Renal pelvis (tissue), 4 donors: Measurements from ENCODE around the gene PIN1. TPM values are rescaled to one million over a fixed set of nuclear protein-coding genes. Genes with fewer than 3 reads are reported as not detected.

Experiments used
- DNase-seq: peaks from one replicate; pipeline ENCODE4 v3.0.0-alpha.2; 2013
- polyA plus RNA-seq, 3 donors: library from polyadenylated mRNA; unstranded; fragments of 120-200 nt; gene quantifications; one replicate each; pipeline ENCODE4 v1.2.1, GENCODE V29; 2013; ENCODE audit not compliant: insufficient read length in 3 of 3

Gene PIN1
- polyA plus RNA-seq, 3 donors, result 65.8 to 77.5 (median 76.9) TPM

- DNase-seq, result no peak
Measured at GRCh38 chr19:9849791-9850190, 14.7 kb downstream of the PIN1 start.

- peak; percentile 76 for DNase-seq
Measured at GRCh38 chr19:9850235-9850959, 15.3 kb downstream of the PIN1 start.

GRCh38 chr19:9854282-9854846 is 19.2 kb downstream of the PIN1 start:
- DNase-seq, result no peak

- DNase-seq, result no peak
Measured at GRCh38 chr19:9856609-9857008, 21.5 kb downstream of the PIN1 start.

GRCh38 chr19:9857076-9857721 is 22.1 kb downstream of the PIN1 start:
- no peak for DNase-seq

- DNase-seq, result no peak
Measured at GRCh38 chr19:9857920-9858746, 23.0 kb downstream of the PIN1 start.

- no peak for DNase-seq
Measured at GRCh38 chr19:9858766-9859165, 23.6 kb downstream of the PIN1 start.

- DNase-seq, result no peak
Measured at GRCh38 chr19:9860407-9860806, 25.3 kb downstream of the PIN1 start.

GRCh38 chr19:9861503-9861902 is 26.4 kb downstream of the PIN1 start:
- no peak for DNase-seq

GRCh38 chr19:9862938-9863337 is 27.8 kb downstream of the PIN1 start:
- DNase-seq, result no peak

- no peak for DNase-seq
Measured at GRCh38 chr19:9863759-9864158, 28.6 kb downstream of the PIN1 start.

GRCh38 chr19:9865732-9866501 is 30.8 kb downstream of the PIN1 start:
- DNase-seq, result no peak

GRCh38 chr19:9868983-9869617 is 34.0 kb downstream of the PIN1 start:
- no peak for DNase-seq

GRCh38 chr19:9871626-9872338 is 36.7 kb downstream of the PIN1 start:
- DNase-seq, result no peak

- DNase-seq, result no peak
Measured at GRCh38 chr19:9872618-9873242, 37.6 kb downstream of the PIN1 start.

GRCh38 chr19:9875031-9875627 is 40.0 kb downstream of the PIN1 start:
- DNase-seq, result no peak

- no peak for DNase-seq
Measured at GRCh38 chr19:9875796-9876195, 40.7 kb downstream of the PIN1 start.

GRCh38 chr19:9877780-9878510 is 42.8 kb downstream of the PIN1 start:
- DNase-seq, result no peak
